SH-SY5Y (cell line): Measurements from ENCODE around the gene PPP3CB.

ENCODE experiments used
- GATA2 ChIP-seq: IDR thresholded peaks from 2 replicates; pipeline ENCODE4 v1.6.1; 2011; ENCODE audit warnings: mild to moderate bottlenecking, low read depth, low read length
- GATA3 ChIP-seq: IDR thresholded peaks from 2 replicates; pipeline ENCODE4 v1.6.1; 2011; ENCODE audit warnings: low read depth, mild to moderate bottlenecking, low read length, moderate library complexity

- no peak for TF ChIP-seq GATA2
- TF ChIP-seq GATA3, result no peak
Observed at GRCh38 chr10:73407495-73407894, 88.3 kb downstream of the PPP3CB start.
